ENCODE data around the gene CCDC85B. TPM values are rescaled to one million over a fixed set of nuclear protein-coding genes. Genes with fewer than 3 reads are reported as not detected.

The CCDC85B gene
- total and polyA plus RNA-seq, 2 of the 13 experiments (the other 11 are each of a cell fraction or from before 2014, with no cell fraction given), result 8.2 to 19.5 TPM

GRCh38 chr11:65890324-65891218 lies at the start of gene CCDC85B (continued):
- TF ChIP-seq, protein P1, sequence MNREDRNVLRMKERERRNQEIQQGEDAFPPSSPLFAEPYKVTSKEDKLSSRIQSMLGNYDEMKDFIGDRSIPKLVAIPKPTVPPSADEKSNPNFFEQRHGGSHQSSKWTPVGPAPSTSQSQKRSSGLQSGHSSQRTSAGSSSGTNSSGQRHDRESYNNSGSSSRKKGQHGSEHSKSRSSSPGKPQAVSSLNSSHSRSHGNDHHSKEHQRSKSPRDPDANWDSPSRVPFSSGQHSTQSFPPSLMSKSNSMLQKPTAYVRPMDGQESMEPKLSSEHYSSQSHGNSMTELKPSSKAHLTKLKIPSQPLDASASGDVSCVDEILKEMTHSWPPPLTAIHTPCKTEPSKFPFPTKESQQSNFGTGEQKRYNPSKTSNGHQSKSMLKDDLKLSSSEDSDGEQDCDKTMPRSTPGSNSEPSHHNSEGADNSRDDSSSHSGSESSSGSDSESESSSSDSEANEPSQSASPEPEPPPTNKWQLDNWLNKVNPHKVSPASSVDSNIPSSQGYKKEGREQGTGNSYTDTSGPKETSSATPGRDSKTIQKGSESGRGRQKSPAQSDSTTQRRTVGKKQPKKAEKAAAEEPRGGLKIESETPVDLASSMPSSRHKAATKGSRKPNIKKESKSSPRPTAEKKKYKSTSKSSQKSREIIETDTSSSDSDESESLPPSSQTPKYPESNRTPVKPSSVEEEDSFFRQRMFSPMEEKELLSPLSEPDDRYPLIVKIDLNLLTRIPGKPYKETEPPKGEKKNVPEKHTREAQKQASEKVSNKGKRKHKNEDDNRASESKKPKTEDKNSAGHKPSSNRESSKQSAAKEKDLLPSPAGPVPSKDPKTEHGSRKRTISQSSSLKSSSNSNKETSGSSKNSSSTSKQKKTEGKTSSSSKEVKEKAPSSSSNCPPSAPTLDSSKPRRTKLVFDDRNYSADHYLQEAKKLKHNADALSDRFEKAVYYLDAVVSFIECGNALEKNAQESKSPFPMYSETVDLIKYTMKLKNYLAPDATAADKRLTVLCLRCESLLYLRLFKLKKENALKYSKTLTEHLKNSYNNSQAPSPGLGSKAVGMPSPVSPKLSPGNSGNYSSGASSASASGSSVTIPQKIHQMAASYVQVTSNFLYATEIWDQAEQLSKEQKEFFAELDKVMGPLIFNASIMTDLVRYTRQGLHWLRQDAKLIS (CRISPR knock-in tag; IDR thresholded peaks at IDR 0.05), result no peak
- no peak for TF ChIP-seq DNMT3B (CRISPR knock-in tag; conservative IDR thresholded peaks at IDR 0.05)
- TF ChIP-seq DR1 (CRISPR knock-in tag; IDR thresholded peaks at IDR 0.05), result peak; percentile 57
- 0 out of 2 replicates have a peak, but pooled peaks have one; percentile 22 for TF ChIP-seq RARA (CRISPR knock-in tag; IDR thresholded peaks at IDR 0.05)
- TF ChIP-seq HDAC1 (CRISPR knock-in tag; IDR thresholded peaks at IDR 0.05), result peak; percentile 68; the same call in 1 of the 2 replicates
- peak; percentile 98 for TF ChIP-seq SP4 (CRISPR knock-in tag; IDR thresholded peaks at IDR 0.05)
- TF ChIP-seq, protein P2, sequence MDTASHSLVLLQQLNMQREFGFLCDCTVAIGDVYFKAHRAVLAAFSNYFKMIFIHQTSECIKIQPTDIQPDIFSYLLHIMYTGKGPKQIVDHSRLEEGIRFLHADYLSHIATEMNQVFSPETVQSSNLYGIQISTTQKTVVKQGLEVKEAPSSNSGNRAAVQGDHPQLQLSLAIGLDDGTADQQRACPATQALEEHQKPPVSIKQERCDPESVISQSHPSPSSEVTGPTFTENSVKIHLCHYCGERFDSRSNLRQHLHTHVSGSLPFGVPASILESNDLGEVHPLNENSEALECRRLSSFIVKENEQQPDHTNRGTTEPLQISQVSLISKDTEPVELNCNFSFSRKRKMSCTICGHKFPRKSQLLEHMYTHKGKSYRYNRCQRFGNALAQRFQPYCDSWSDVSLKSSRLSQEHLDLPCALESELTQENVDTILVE (CRISPR knock-in tag; IDR thresholded peaks at IDR 0.05), result no peak
- TF ChIP-seq, protein P3, sequence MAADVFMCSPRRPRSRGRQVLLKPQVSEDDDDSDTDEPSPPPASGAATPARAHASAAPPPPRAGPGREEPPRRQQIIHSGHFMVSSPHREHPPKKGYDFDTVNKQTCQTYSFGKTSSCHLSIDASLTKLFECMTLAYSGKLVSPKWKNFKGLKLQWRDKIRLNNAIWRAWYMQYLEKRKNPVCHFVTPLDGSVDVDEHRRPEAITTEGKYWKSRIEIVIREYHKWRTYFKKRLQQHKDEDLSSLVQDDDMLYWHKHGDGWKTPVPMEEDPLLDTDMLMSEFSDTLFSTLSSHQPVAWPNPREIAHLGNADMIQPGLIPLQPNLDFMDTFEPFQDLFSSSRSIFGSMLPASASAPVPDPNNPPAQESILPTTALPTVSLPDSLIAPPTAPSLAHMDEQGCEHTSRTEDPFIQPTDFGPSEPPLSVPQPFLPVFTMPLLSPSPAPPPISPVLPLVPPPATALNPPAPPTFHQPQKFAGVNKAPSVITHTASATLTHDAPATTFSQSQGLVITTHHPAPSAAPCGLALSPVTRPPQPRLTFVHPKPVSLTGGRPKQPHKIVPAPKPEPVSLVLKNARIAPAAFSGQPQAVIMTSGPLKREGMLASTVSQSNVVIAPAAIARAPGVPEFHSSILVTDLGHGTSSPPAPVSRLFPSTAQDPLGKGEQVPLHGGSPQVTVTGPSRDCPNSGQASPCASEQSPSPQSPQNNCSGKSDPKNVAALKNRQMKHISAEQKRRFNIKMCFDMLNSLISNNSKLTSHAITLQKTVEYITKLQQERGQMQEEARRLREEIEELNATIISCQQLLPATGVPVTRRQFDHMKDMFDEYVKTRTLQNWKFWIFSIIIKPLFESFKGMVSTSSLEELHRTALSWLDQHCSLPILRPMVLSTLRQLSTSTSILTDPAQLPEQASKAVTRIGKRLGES (CRISPR knock-in tag; IDR thresholded peaks at IDR 0.05; ENCODE audit: borderline replicate concordance), result peak; percentile 46; the same call in 1 of the 2 replicates
- TF ChIP-seq AKAP8 (CRISPR knock-in tag; IDR thresholded peaks at IDR 0.05), result no peak; the same call in 1 of the 2 replicates
- 0 out of 2 replicates have a peak, but pooled peaks have one; percentile 24 for TF ChIP-seq ETV6 (CRISPR knock-in tag; conservative IDR thresholded peaks at IDR 0.05)
- peak; percentile 88 for TF ChIP-seq ZMAT3 (CRISPR knock-in tag; conservative IDR thresholded peaks at IDR 0.05)
- TF ChIP-seq, protein P4, sequence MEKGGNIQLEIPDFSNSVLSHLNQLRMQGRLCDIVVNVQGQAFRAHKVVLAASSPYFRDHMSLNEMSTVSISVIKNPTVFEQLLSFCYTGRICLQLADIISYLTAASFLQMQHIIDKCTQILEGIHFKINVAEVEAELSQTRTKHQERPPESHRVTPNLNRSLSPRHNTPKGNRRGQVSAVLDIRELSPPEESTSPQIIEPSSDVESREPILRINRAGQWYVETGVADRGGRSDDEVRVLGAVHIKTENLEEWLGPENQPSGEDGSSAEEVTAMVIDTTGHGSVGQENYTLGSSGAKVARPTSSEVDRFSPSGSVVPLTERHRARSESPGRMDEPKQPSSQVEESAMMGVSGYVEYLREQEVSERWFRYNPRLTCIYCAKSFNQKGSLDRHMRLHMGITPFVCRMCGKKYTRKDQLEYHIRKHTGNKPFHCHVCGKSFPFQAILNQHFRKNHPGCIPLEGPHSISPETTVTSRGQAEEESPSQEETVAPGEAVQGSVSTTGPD (CRISPR knock-in tag; IDR thresholded peaks at IDR 0.05), result no peak
- TF ChIP-seq MZF1 (CRISPR knock-in tag; IDR thresholded peaks at IDR 0.05; ENCODE audit: borderline replicate concordance), result no peak
- TF ChIP-seq ZBTB8A (CRISPR knock-in tag; IDR thresholded peaks at IDR 0.05; ENCODE audit: borderline replicate concordance, low read depth), result no peak
- no peak for TF ChIP-seq MYNN (CRISPR knock-in tag; IDR thresholded peaks at IDR 0.05; ENCODE audit: low read depth)

Measured in HepG2 (cell line).